ENCODE measurements around the gene SHROOM4.

SHROOM4 gene

GRCh38 chrX:50622751-50623150, 191.2 kb downstream of the SHROOM4 start:
- DNase-seq (ENCODE audit: low read depth in 1 of 2, low spot score in 1 of 2), result no peak

- no peak for DNase-seq (ENCODE audit: low read depth in 1 of 2, low spot score in 1 of 2)
These were observed 195.0 kb downstream of the SHROOM4 start for GRCh38 chrX:50618788-50619558.

GRCh38 chrX:50617183-50617582, 196.8 kb downstream of the SHROOM4 start:
- DNase-seq (ENCODE audit: low read depth in 1 of 2, low spot score in 1 of 2), result no peak

- no peak for DNase-seq (ENCODE audit: low read depth in 1 of 2, low spot score in 1 of 2)
These were observed 198.3 kb downstream of the SHROOM4 start for GRCh38 chrX:50615570-50616158.

GRCh38 chrX:50614460-50614859, 199.5 kb downstream of the SHROOM4 start:
- DNase-seq (ENCODE audit: low read depth in 1 of 2, low spot score in 1 of 2), result no peak

- no peak for DNase-seq (ENCODE audit: low read depth in 1 of 2, low spot score in 1 of 2)
These were observed 200.1 kb downstream of the SHROOM4 start for GRCh38 chrX:50613846-50614245.

GRCh38 chrX:50609796-50610195, 204.2 kb downstream of the SHROOM4 start:
- DNase-seq (ENCODE audit: low read depth in 1 of 2, low spot score in 1 of 2), result no peak

- no peak for DNase-seq (ENCODE audit: low read depth in 1 of 2, low spot score in 1 of 2)
These were observed 207.6 kb downstream of the SHROOM4 start for GRCh38 chrX:50606300-50606950.

- no peak for DNase-seq (ENCODE audit: low read depth in 1 of 2, low spot score in 1 of 2)
These were observed 217.9 kb downstream of the SHROOM4 start for GRCh38 chrX:50596056-50596455.

GRCh38 chrX:50594788-50595187, 219.2 kb downstream of the SHROOM4 start:
- DNase-seq (ENCODE audit: low read depth in 1 of 2, low spot score in 1 of 2), result no peak

- DNase-seq (ENCODE audit: low read depth in 1 of 2, low spot score in 1 of 2), result no peak
These were observed 227.0 kb downstream of the SHROOM4 start for GRCh38 chrX:50586980-50587379.

- DNase-seq (ENCODE audit: low read depth in 1 of 2, low spot score in 1 of 2), result no peak
These were observed 227.6 kb downstream of the SHROOM4 start for GRCh38 chrX:50586407-50586806.

- no peak for DNase-seq (ENCODE audit: low read depth in 1 of 2, low spot score in 1 of 2)
These were observed 232.6 kb downstream of the SHROOM4 start for GRCh38 chrX:50581405-50581804.

GRCh38 chrX:50579955-50580354, 234.0 kb downstream of the SHROOM4 start:
- DNase-seq (ENCODE audit: low read depth in 1 of 2, low spot score in 1 of 2), result peak in 1 of 2 donors; percentile 1

- no peak for DNase-seq (ENCODE audit: low read depth in 1 of 2, low spot score in 1 of 2)
These were observed 236.7 kb downstream of the SHROOM4 start for GRCh38 chrX:50577326-50577725.

- DNase-seq (ENCODE audit: low read depth in 1 of 2, low spot score in 1 of 2), result no peak
These were observed 246.4 kb downstream of the SHROOM4 start for GRCh38 chrX:50567636-50568035.

- no peak for DNase-seq (ENCODE audit: low read depth in 1 of 2, low spot score in 1 of 2)
These were observed 248.3 kb downstream of the SHROOM4 start for GRCh38 chrX:50565718-50566117.
